Activated naive CD4-positive, alpha-beta T cell treated with anti-CD3 and anti-CD28 coated beads for 36 hours (primary cell): Measurements from ENCODE around the gene PIGQ. TPM values are rescaled to one million over a fixed set of nuclear protein-coding genes. Genes with fewer than 3 reads are reported as not detected.

Experiments used
- CTCF ChIA-PET: fragments of 350-600 bp; sonication (Branson Sonifier 250); formaldehyde crosslinking; loops from one replicate; lab custom pipeline; 2021; ENCODE audit warnings: antibody characterized with exemption; lab: Charles Lee
- DNase-seq: peaks from one replicate; pipeline ENCODE4 v3.0.0-alpha.2; 2020
- H3K27ac Mint-ChIP-seq: one replicate; pipeline ENCODE4 v1.8.0; 2021; ENCODE audit warnings: mild to moderate bottlenecking, mixed read lengths
- H3K27me3 Mint-ChIP-seq: one replicate; pipeline ENCODE4 v1.8.0; 2021; ENCODE audit warnings: low read depth, mixed read lengths
- H3K36me3 Mint-ChIP-seq: one replicate; pipeline ENCODE4 v1.8.0; 2021; ENCODE audit warnings: low read depth, mixed read lengths
- H3K4me1 Mint-ChIP-seq: one replicate; pipeline ENCODE4 v1.8.0; 2021; ENCODE audit warnings: low read depth, mixed read lengths
- H3K4me3 Mint-ChIP-seq: one replicate; pipeline ENCODE4 v1.8.0; 2021; ENCODE audit warnings: mild to moderate bottlenecking, moderate library complexity, mixed read lengths
- H3K9me3 Mint-ChIP-seq: one replicate; pipeline ENCODE4 v1.8.0; 2021; ENCODE audit warnings: mixed read lengths
- intact Hi-C: fragments of 100-400 bp; cut with micrococcal nuclease; formaldehyde crosslinking; loops from one replicate; pipeline ENCODE4 v1.15.1; 2023
- total RNA-seq, 2 experiments: library from RNA; stranded (reverse); gene quantifications; one replicate each; pipeline ENCODE4 v1.2.3, GENCODE V29; 2021

Gene PIGQ
- total RNA-seq, 2 experiments from 2014 or later: 18.6 to 19.2 TPM

DNA sequence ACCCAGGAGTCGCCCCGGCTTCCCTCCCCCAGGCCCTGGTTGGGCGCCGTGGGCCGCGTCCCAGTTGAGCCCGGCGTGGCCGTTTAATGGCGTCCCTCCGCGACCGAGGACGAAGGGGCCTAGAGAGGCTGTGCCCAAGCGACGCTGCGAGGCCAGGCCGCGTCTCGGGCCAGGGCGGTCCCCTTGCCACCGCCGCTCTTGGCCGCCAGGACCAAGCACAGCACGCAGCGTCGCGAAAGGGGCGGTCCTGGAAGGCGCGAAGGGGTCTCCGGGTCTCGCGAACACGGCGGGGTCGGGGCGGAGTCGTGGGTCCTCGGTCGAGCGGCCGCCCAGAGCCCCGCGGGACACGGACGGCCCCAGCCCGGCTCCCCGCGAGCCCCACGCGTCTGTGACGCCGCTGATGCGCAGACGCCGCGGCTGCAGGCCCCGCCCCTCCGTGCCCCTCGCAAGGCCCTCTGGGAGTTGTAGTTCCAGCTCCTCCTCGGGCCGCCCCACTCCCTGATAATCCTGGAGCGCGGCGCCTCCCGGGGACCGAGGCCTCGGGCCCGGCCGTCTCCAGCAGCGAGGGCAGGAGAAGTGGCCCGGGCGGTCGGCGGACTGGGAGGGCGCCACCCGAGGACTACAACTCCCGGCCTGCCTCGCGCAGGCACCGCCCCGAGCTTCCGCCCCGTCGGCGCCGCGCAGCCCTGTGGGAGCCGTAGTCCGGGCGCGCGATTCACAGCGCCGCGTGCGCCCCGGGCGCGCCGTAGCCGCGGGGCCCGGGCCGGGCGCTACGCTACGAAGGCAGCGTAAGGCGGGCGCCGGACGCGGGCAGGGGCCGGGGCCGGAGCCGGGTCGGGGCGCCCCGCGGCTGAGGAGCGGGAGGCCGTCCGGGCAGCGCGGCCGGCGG, 42.5 kb upstream of the PIGQ start, which contains the start of gene CAPN15:
CAPN15 (plus strand) TSS at position 698 of the 889 bp plus-strand sequence. CDS start 19,127 bp downstream, outside the sequence.
- intact Hi-C loops: loop anchor here (1.0 to 5.0 kb wide), 6 partner anchors 42 to 782 kb away; partner anchors contain the start of genes AXIN1, JMJD8, PIGQ and RAB11FIP3
- CTCF ChIA-PET: no interaction called here
- Mint-ChIP-seq H3K36me3 (peaks cover 4% of the 10 kb centered on the region), H3K4me1 (peaks cover 40% of the 10 kb centered on the region), H3K27me3 (no peaks in the 10 kb centered on the region), H3K9me3 (no peaks in the 10 kb centered on the region), H3K27ac (peak within 1 kb of the TSS; percentile 96), H3K4me3 (peak within 1 kb of the TSS; percentile 87)
- DNase-seq: peak; percentile 84

DNA sequence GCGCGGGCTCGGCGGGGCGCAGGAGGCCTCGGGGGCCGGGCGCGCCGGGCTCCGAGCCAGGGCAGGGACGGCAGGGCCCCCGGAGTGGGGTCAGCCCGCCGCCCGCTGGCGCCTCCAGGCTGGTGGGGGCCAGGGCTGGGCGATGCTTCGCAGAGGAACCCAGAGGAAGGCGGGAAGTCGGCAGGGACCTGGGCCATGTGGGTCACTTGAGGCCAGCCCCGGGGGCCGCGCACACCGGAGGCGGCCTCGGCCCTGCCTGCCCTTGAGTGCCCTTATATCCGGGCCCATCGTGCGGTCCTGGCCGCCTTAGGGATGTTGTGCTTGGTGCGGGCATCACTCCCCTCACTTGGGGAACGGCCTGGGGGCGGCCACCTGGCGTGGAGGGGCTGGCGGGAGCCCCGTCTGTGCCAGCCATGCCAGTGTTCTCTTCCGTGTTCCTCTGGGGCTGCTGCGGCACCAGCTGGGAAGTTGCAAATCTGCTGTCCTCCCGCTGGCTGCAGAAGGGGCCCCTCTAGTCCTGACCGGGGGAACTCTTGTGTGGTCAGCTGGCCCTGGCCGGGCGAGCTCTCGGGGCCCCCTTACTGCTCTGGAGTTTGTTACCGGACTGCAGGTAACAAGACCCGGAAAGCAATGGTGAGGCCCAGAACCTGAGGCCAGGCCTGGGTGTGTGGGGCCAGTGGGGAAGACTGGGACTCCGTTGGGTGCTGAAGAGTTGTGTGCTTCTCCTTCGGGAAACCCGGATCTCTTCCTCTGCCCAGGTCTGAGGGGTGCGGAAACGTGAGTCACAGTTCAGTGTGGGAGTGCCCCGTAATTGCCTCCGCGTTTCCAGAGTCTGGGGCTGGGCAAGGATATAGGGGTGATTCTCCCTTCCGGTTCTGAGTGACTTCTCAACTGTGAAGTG, 41.4 kb upstream of the PIGQ start:
- Mint-ChIP-seq H3K27ac (peak overlapping the region; percentile 87), H3K27me3 (no peaks in the 10 kb centered on the region), H3K4me1 (peaks cover 40% of the 10 kb centered on the region), H3K4me3 (peak overlapping the region; percentile 87), H3K9me3 (no peaks in the 10 kb centered on the region), H3K36me3 (peaks cover 4% of the 10 kb centered on the region)
- intact Hi-C loops: loop anchor here (5.0 kb wide), 2 partner anchors 154 to 474 kb away; partner anchors contain the start of genes JMJD8 and STUB1
- DNase-seq: peak; percentile 62
- CTCF ChIA-PET: no interaction called here

DNA sequence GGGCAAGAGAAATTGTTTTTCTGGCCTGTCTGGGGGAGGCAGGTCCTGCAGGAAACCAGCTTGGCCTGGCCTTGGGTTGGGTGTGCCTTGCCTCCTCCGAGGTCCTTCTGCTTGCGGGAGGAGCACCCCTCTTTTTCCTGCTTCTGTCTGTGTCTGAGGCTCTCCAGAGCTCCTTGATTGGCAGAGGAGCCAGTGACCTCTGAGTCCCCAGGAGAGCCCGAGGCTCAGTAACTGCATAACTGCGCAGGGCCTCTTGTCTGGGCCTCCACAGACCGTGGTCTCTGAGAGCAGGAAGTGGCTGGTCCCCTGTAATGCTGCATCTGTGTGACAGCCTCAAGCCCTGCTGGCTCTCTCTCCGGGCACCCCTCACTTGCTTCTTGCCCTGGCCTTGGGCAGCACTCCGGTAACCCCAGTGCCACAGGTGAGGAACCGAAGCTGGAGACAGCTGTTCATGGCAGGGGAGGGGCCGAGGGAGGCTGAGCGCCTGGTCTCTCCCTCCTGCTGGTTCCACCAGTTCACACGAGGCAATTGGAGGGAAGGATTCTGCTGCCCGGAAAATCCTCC, 40.7 kb upstream of the PIGQ start:
- peak; percentile 21 for DNase-seq
- H3K9me3 Mint-ChIP-seq: no peaks in the 10 kb centered on the region
- CTCF ChIA-PET: no interaction called here
- H3K27ac Mint-ChIP-seq: peak overlapping the region; percentile 87
- no peaks in the 10 kb centered on the region for H3K27me3 Mint-ChIP-seq
- H3K4me3 Mint-ChIP-seq: peak overlapping the region; percentile 87
- H3K4me1 Mint-ChIP-seq: peaks cover 35% of the 10 kb centered on the region
- intact Hi-C loops: loop anchor here (5.0 kb wide), 2 partner anchors 153 to 473 kb away; partner anchors contain the start of genes JMJD8 and STUB1
- peaks cover 4% of the 10 kb centered on the region for H3K36me3 Mint-ChIP-seq

DNA sequence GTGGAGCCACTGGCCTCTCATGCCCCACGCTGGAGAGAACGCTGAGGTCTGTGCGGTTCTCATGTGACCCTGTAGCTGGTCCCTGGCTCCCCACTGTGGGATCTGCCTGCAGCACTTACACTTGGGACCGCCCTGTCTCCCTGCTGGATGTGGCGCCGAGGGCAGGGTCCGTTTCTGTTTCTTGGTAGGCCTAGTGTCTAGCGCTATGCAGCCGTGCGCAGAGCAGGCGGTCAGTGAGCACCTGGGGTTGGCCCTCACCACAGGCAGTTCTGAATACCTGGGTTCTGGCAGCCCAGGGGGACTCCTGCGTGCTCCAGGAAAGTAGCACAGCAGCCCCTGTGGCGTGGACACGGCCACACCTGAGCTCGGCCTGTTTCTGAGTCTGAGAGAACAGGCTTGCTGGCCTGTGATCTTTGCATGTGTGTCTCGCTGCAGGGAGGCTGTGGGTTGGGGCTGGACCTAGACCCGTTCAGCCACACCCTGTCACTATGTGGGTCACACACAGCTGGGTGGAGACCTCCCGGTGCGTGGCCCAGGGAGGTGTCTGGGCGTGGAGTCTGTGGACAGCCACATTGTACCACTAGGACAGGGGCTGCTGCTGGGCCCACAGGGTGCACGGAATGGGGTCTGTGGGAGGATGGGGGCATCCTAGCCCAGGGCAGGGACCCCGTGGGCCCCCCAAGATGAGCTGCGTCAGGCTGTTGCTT, 39.5 kb upstream of the PIGQ start:
- Mint-ChIP-seq H3K27ac (no peak overlapping the region), H3K9me3 (no peaks in the 10 kb centered on the region), H3K4me1 (peaks cover 25% of the 10 kb centered on the region), H3K27me3 (no peaks in the 10 kb centered on the region), H3K36me3 (peaks cover 2% of the 10 kb centered on the region), H3K4me3 (peak overlapping the region; percentile 42)
- no peak for DNase-seq
- CTCF ChIA-PET: no interaction called here
- intact Hi-C loops: no loop called here

DNA sequence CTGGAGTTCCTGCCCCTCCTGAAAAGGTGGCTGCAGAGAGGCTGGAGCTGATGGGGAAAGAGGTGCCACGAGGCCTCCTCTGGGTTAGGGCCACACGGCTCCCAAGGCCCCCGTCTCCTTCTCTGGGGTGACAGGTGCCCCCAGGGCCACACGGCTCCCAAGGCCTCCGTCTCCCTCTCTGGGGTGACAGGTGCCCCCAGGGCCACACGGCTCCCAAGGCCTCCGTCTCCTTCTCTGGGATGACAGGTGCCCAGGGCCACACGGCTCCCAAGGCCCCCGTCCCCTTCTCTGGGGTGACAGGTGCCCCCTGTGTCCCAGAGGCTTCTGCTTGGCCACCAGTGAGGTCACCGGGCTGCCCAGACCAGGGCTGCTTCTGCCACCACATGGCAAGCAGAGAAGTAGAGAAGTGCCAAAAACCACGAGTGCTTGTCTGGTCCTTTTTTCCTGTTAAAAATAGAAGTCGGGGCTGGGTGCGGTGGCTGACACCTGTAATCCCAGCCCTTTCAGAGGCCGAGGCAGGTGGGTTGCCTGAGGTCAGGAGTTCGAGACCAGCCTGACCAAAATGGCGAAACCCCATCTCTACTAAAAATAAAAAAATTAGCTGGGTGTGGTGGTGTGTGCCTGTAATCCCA, 38.2 kb upstream of the PIGQ start:
- Mint-ChIP-seq H3K9me3 (no peaks in the 10 kb centered on the region), H3K4me3 (no peak overlapping the region), H3K27me3 (no peaks in the 10 kb centered on the region), H3K27ac (no peak overlapping the region), H3K36me3 (no peaks in the 10 kb centered on the region), H3K4me1 (peaks cover 18% of the 10 kb centered on the region)
- no peak for DNase-seq
- intact Hi-C loops: no loop called here
- CTCF ChIA-PET: no interaction called here

DNA sequence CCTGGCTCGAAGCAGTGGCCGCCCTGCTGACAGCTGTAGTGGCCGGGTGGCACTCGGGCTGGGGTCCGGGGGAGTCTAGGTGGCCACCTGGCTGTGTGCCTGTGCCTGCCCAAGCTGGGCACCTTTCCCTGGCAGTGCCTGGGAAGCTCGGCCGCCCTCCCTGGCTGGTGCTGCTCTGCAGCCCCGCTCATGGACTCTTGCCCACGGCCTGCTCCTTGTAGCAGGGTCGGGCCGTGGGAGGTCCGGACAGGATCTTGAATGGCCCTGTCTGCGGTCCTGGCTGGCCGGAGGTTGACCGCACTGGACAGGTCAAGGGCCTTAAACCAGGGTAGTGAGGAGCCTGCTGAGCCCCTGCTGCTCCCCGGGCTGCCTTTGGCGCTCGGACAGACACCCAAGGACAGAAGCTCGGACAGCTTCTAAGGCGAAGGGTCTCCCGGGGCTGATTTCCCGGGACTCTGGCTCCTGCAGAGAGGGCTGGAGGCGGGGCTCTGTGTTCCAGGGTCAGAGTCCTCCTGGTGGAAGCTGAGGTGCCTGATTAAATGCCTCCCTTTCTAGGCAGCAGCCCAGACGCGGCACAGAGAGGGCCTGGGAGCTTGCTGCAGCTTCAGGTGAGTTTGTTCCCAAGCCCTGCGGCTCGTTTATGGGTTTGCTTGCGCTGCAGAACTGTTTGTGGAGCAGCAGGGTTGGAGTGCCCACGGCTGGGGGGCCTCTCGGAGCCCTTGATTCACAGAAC, 36.2 kb upstream of the PIGQ start:
- peaks cover 1% of the 10 kb centered on the region for H3K36me3 Mint-ChIP-seq
- DNase-seq: no peak
- intact Hi-C loops: no loop called here
- H3K9me3 Mint-ChIP-seq: no peaks in the 10 kb centered on the region
- H3K27me3 Mint-ChIP-seq: no peaks in the 10 kb centered on the region
- no peak overlapping the region for H3K27ac Mint-ChIP-seq
- H3K4me1 Mint-ChIP-seq: peaks cover 18% of the 10 kb centered on the region
- CTCF ChIA-PET: no interaction called here
- H3K4me3 Mint-ChIP-seq: no peak overlapping the region

DNA sequence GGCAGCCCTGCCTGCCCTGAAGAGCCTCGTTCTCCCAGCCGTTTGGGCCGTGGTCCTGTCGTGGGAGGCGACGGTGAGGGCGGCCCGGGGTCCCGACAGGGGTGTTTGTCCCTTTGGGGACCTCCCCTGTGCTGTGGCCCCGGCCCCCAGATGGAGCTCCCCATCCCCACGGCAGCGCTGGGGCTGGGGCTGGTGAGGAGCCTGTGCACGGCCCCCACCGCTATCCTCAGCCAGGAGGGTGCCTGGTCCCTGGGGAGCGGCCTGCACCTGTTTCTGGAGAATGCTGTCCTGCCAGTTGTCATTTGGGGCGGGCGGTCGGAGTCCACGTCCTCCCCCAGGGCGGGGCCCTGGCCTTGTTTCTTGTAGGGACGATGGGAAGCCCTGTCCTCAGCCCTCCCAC, 35.6 kb upstream of the PIGQ start:
- no peaks in the 10 kb centered on the region for H3K27me3 Mint-ChIP-seq
- no peak for DNase-seq

DNA sequence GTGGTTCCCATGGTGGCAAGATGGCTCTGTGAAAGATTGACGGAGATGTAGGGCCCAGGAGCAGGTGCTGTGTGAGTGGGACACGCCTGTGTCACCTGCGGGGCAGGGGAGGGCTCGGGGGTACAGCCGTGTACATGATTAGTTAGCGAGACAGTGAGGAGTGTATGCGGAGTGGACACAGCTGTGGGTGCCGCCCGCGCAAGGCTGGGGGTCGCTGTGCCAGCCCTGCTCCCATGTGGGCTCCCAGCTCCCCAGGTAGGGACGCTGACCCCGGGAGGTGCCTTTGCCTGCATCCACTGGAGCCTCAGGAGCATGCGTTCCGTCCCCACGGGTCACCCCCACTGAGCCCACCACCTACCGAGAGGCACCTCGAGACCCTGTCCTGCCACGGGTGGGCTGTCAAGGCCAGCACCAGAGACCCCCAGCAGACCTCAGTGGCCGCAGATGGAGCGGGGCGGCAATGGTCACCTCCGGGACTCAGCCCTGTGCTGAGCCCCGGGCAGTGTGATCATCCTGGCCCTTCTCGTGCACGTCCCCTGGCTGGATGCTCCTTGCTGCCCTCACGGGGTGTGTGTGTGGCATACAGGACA, 34.8 kb upstream of the PIGQ start:
- CTCF ChIA-PET: no interaction called here
- Mint-ChIP-seq H3K4me3 (no peak overlapping the region), H3K27me3 (no peaks in the 10 kb centered on the region), H3K27ac (no peak overlapping the region), H3K36me3 (peaks cover 4% of the 10 kb centered on the region), H3K9me3 (no peaks in the 10 kb centered on the region), H3K4me1 (peaks cover 4% of the 10 kb centered on the region)
- intact Hi-C loops: no loop called here
- DNase-seq: no peak

More for the DNA sequence above, 35.6 kb upstream of the PIGQ start:
- H3K4me1 Mint-ChIP-seq: peaks cover 12% of the 10 kb centered on the region
- H3K36me3 Mint-ChIP-seq: peaks cover 4% of the 10 kb centered on the region
- no peak overlapping the region for H3K27ac Mint-ChIP-seq
- intact Hi-C loops: no loop called here
- H3K9me3 Mint-ChIP-seq: no peaks in the 10 kb centered on the region
- H3K4me3 Mint-ChIP-seq: no peak overlapping the region
- CTCF ChIA-PET: no interaction called here

DNA sequence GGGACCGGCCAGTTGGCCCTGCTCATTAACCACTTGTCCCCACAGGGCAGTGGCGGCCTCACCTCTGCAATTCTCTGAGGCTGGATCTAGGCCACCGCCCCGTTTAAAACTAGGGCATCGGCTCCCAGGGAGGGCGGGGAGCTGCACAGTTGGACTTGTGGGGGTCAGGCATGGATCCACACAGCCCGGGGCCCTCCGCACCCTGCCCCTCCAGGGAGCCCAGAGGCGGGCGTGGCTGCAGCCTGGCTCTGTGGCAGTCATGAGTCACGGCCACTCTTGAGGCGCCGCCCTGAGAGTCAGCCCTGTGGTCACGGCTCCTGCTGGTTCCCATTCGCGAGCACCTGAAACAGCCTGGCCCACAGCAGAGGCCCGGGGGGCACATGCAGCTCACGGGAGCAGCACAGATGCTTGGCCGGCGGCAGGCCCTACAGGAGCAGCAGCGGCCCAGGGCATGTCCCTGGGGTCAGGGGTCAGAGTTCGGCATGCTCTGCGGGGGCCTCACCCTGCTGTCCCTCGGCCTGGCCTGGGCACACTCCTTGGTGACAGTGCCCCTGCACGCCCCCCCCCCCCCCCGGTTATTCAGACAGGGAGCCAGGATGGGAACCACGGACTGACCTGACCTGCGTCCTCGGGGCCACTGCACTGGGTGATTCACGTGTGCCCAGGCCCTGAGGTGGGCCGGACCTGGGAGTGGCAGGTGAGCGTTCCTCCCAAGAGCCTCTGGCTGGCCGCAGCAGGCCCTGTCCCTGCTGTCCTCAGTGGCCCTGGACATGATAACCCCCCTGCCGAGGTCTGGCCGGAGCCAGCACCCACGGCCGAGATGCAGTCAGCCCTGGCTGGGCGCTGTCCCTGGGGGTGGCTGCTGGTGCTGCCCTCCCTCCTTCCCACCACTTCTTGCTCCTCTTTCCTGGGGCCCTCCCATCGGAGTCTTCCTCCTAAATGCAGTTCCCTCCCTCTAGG, 34.0 kb upstream of the PIGQ start:
- CTCF ChIA-PET: no interaction called here
- Mint-ChIP-seq H3K9me3 (no peaks in the 10 kb centered on the region), H3K27ac (no peak overlapping the region), H3K4me3 (no peak overlapping the region), H3K27me3 (no peaks in the 10 kb centered on the region), H3K36me3 (peaks cover 4% of the 10 kb centered on the region), H3K4me1 (no peaks in the 10 kb centered on the region)
- intact Hi-C loops: no loop called here
- DNase-seq: no peak

DNA sequence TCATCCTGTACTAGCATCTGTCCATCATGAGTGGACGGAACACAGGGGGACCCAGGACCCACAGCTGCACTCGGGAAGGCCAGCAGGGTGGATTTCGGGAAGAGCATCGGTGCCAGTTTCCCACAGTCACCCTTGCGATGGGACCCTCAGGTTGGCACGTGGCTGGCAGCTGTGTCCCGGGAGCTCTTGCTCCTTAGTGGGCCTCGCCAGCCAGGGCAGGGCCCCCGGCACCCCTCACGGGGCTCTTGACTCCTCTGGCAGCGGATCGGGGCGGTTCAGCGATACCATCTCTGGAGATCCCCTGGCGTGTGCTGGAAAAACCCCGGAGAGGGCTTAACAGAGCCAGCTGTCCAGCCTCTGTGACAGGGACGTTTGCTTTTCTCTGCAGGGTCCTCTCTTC, 33.0 kb upstream of the PIGQ start:
- H3K36me3 Mint-ChIP-seq: peaks cover 4% of the 10 kb centered on the region
- intact Hi-C loops: no loop called here
- H3K27me3 Mint-ChIP-seq: no peaks in the 10 kb centered on the region
- no peak overlapping the region for H3K27ac Mint-ChIP-seq
- CTCF ChIA-PET: no interaction called here
- H3K4me3 Mint-ChIP-seq: no peak overlapping the region
- no peaks in the 10 kb centered on the region for H3K4me1 Mint-ChIP-seq
- H3K9me3 Mint-ChIP-seq: no peaks in the 10 kb centered on the region
- DNase-seq: no peak
